HUES48 (cell line): ENCODE results near the gene ATOH1.

Source experiments
- H3K27ac ChIP-seq: one replicate; pipeline ENCODE4 v1.7.0; 2013; ENCODE audit warnings: low read depth, low read length, inconsistent platforms
- H3K27me3 ChIP-seq: 2 replicates; pipeline ENCODE4 v1.6.1; 2013; ENCODE audit warnings: mild to moderate bottlenecking, low read length; ENCODE audit not compliant: control insufficient read depth, insufficient read depth
- H3K36me3 ChIP-seq: 2 replicates; pipeline ENCODE4 v1.6.1; 2013; ENCODE audit warnings: low read length; ENCODE audit not compliant: control insufficient read depth, insufficient read depth
- H3K4me1 ChIP-seq: 2 replicates; pipeline ENCODE4 v1.6.1; 2013; ENCODE audit warnings: mild to moderate bottlenecking, low read length; ENCODE audit not compliant: control insufficient read depth, insufficient read depth
- H3K4me3 ChIP-seq: 2 replicates; pipeline ENCODE4 v1.5.1; 2013; ENCODE audit warnings: mild to moderate bottlenecking, low read depth, low read length
- H3K9ac ChIP-seq: 2 replicates; pipeline ENCODE4 v1.6.1; 2013; ENCODE audit warnings: mild to moderate bottlenecking, low read depth, low read length, moderate library complexity
- H3K9me3 ChIP-seq: 2 replicates; pipeline ENCODE4 v1.6.1; 2013; ENCODE audit warnings: low read length; ENCODE audit not compliant: control insufficient read depth, insufficient read depth

ATOH1 gene, protein sequence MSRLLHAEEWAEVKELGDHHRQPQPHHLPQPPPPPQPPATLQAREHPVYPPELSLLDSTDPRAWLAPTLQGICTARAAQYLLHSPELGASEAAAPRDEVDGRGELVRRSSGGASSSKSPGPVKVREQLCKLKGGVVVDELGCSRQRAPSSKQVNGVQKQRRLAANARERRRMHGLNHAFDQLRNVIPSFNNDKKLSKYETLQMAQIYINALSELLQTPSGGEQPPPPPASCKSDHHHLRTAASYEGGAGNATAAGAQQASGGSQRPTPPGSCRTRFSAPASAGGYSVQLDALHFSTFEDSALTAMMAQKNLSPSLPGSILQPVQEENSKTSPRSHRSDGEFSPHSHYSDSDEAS

DNA sequence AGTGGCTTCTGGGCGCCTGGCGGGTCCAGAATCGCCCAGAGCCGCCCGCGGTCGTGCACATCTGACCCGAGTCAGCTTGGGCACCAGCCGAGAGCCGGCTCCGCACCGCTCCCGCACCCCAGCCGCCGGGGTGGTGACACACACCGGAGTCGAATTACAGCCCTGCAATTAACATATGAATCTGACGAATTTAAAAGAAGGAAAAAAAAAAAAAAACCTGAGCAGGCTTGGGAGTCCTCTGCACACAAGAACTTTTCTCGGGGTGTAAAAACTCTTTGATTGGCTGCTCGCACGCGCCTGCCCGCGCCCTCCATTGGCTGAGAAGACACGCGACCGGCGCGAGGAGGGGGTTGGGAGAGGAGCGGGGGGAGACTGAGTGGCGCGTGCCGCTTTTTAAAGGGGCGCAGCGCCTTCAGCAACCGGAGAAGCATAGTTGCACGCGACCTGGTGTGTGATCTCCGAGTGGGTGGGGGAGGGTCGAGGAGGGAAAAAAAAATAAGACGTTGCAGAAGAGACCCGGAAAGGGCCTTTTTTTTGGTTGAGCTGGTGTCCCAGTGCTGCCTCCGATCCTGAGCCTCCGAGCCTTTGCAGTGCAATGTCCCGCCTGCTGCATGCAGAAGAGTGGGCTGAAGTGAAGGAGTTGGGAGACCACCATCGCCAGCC is at the start of gene ATOH1:
Gene ATOH1, plus strand, starts transcription at position 422 of the 663 bp plus-strand sequence. Its CDS starts 174 bp downstream, at position 596.
- no peaks in the 10 kb centered on the region for H3K9me3 ChIP-seq
- peak within 1 kb of the TSS; percentile 35 for H3K9ac ChIP-seq
- H3K27ac ChIP-seq, result no peak within 1 kb of the TSS
- peaks cover 41% of the 10 kb centered on the region for H3K4me1 ChIP-seq
- H3K4me3 ChIP-seq, result peak within 1 kb of the TSS; percentile 71
- peaks cover 74% of the 10 kb centered on the region for H3K27me3 ChIP-seq
- no peaks in the 10 kb centered on the region for H3K36me3 ChIP-seq

DNA sequence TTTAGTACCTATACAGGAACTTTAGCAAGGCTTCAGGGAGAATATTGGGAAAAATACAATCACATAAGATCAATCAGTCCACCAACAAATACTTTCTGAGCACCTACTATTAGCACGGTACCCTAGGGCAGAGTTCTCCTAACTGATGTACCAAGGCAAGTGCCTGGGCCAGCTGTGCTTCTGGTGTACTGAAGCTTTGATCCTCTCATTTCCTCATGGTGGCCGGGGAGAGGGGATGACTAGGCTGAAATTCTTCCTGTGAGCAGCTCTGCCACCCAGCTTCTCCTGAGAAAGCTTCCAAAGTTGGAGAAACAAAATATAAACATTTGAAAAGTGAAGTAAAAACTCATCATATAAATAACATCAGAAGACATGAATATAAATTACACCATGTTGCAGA is 49.3 kb upstream of the ATOH1 start:
- H3K27ac ChIP-seq, result no peak overlapping the region
- no peak overlapping the region for H3K4me3 ChIP-seq
- no peak overlapping the region for H3K9ac ChIP-seq
- H3K4me1 ChIP-seq, result peaks cover 11% of the 10 kb centered on the region
- no peaks in the 10 kb centered on the region for H3K9me3 ChIP-seq
- H3K36me3 ChIP-seq, result no peaks in the 10 kb centered on the region
- H3K27me3 ChIP-seq, result no peaks in the 10 kb centered on the region

DNA sequence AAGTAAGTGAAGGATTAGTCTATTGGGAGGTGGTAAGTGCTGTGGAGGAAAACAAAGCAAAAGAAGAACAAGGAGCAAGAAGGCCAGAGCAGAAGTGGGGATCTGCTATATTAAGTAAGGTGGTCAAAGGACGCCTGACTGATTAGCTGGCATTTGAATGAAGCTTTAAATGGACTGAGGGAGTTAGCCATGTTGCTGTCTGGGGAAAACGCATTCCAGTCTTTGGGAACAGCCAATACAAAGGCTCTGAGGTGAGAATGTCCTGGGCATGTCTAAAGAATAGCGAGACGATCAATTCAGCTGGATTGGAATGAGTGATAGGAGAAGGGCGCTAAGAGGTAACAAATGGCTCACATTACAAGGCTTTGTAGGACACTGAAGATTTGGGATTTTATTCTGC is 48.5 kb upstream of the ATOH1 start:
- peaks cover 12% of the 10 kb centered on the region for H3K4me1 ChIP-seq
- no peak overlapping the region for H3K9ac ChIP-seq
- no peaks in the 10 kb centered on the region for H3K27me3 ChIP-seq
- no peak overlapping the region for H3K4me3 ChIP-seq
- H3K9me3 ChIP-seq, result no peaks in the 10 kb centered on the region
- H3K27ac ChIP-seq, result no peak overlapping the region
- H3K36me3 ChIP-seq, result no peaks in the 10 kb centered on the region

DNA sequence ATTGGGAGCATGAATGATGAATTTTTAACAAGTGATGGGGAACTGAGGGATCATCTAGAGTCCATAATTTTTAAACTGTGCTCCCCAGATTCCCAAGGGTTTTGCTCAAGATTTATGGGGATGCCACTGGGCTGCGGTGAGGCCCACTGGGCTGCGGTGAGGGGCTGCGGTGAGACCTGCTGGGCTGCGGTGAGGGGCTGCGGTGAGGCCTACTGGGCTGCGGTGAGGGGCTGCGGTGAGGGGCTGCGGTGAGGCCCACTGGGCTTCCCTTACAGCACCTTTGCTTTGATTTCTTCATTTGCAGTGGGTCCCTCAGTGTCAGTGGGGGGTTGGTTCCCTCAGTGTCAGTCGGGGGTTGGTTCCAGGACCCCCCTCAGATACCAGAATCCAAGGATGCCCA is 47.4 kb upstream of the ATOH1 start:
- H3K9ac ChIP-seq, result no peak overlapping the region
- no peak overlapping the region for H3K27ac ChIP-seq
- H3K27me3 ChIP-seq, result no peaks in the 10 kb centered on the region
- H3K4me3 ChIP-seq, result no peak overlapping the region
- H3K4me1 ChIP-seq, result peaks cover 24% of the 10 kb centered on the region
- no peaks in the 10 kb centered on the region for H3K36me3 ChIP-seq
- no peaks in the 10 kb centered on the region for H3K9me3 ChIP-seq

DNA sequence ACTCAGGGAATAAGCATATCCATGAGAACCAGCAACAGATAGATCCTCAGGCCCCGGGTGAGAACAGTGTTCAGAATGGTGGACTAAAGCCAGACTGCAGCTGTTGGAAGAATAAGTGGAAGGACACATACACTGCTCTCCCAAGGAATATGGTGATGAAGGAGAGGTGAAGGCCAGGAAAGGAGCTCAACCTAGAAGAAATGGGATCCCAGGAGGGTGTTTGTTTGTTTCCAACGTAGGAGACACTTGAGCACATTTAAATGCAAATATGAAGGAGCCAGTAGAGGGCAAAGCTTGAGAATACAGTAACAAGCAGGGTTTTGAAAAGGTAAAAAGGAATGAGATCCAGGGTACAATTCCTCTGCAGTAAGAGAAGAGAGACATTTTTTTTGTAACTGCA is 42.4 kb upstream of the ATOH1 start:
- no peak overlapping the region for H3K4me3 ChIP-seq
- H3K27me3 ChIP-seq, result no peaks in the 10 kb centered on the region
- H3K9ac ChIP-seq, result no peak overlapping the region
- peak overlapping the region; percentile 4 for H3K27ac ChIP-seq
- peaks cover 18% of the 10 kb centered on the region for H3K4me1 ChIP-seq
- no peaks in the 10 kb centered on the region for H3K36me3 ChIP-seq
- H3K9me3 ChIP-seq, result no peaks in the 10 kb centered on the region

DNA sequence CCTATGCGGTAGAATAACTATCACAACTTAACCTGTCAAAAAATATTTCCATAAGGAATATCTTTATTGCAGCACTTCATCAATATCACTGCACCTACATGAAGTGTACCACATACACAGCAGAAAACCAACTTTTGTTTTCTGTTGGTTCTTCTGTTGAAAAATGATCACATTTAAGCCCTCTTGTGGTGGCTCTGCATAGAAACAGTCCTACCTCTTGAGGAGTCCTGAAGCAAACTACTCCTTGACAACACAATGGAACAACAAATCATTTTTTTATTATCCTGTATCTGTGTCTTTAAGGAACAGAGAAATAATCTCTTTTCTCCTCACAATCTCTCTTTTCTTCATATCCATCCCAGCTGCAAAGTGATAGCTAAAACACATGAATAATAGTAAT is 39.8 kb upstream of the ATOH1 start:
- Histone ChIP-seq H3K9me3 (no peaks in the 10 kb centered on the region), H3K4me1 (peaks cover 26% of the 10 kb centered on the region), H3K36me3 (no peaks in the 10 kb centered on the region), H3K27me3 (no peaks in the 10 kb centered on the region), H3K27ac (no peak overlapping the region), H3K9ac (no peak overlapping the region), H3K4me3 (no peak overlapping the region)

DNA sequence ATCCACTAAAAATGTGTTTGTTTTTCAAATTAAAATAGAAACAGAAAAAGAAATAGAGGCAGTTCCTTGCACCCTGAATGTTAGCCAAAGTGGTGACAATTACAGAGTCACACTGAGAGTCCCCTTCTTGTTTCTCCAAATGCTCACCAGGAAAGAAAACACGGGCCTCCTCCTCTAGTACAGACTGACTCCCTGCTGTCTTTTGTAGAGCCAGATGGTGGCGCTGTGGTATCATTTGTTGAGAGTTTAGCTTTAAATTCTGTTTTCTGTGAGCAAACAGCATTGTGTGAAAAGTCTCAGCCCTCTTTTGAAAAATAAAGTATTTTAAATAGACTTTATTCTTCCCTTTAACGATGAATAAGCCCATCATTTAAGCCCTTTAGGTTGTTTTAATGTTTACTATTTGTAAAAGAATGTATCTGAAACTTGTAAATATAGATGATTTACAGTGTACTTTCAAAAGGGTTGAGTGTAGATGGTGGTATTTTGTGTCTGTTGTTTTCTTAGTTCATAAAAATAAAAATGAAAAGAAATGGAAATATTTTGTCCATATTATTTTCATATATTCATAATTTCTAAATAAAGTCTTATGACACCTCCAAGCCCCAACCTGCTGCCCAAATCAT is 36.9 kb upstream of the ATOH1 start:
- H3K27me3 ChIP-seq, result no peaks in the 10 kb centered on the region
- no peaks in the 10 kb centered on the region for H3K36me3 ChIP-seq
- H3K9ac ChIP-seq, result no peak overlapping the region
- H3K4me3 ChIP-seq, result no peak overlapping the region
- H3K27ac ChIP-seq, result no peak overlapping the region
- H3K4me1 ChIP-seq, result peaks cover 9% of the 10 kb centered on the region; the same call in 1 of the 2 replicates
- H3K9me3 ChIP-seq, result no peaks in the 10 kb centered on the region

DNA sequence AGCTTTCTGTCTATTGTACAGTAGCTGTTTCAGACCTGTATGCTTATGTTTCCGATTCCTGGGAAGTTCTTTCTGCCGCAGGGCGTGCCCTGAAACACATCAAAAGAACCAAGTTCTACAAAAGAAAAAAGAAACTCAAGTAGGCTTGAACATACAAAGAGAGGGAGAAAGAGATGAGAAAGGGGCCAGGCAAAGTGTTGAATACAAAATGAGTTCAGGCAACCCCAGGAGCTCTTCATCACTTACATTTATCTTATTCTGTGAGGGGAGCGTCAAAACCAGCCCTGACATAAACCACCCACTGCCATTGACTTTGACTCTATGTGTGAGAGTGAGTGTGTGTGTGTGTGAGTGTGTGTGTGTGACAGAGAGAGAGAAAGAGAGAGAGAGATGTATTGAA is 26.5 kb upstream of the ATOH1 start:
- H3K4me1 ChIP-seq, result no peaks in the 10 kb centered on the region

DNA sequence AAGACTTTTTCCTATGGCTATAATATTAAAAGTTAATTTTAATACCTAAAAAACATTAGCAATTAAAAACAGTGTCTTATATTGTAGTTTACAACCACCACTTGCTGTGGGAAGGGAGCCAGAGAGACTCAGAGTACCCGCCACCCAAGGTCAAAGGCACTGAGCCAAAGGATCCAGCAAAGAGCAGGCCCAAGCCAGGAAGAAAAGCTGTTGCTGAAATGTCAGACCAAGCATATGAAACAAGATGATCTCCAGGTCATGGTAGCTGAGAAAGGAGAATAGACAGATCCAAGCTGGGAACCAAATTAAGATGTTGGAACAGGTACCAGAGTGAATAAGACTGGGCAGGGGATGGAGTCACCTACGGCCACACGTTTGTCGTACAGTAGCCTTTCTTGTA is 18.8 kb upstream of the ATOH1 start:
- H3K27ac ChIP-seq, result no peak overlapping the region
- H3K36me3 ChIP-seq, result no peaks in the 10 kb centered on the region
- H3K9ac ChIP-seq, result no peak overlapping the region
- H3K27me3 ChIP-seq, result no peaks in the 10 kb centered on the region
- no peaks in the 10 kb centered on the region for H3K9me3 ChIP-seq
- no peak overlapping the region for H3K4me3 ChIP-seq
- H3K4me1 ChIP-seq, result peaks cover 8% of the 10 kb centered on the region

More for the DNA sequence above, 26.5 kb upstream of the ATOH1 start:
- Histone ChIP-seq H3K27me3 (no peaks in the 10 kb centered on the region), H3K36me3 (no peaks in the 10 kb centered on the region), H3K9me3 (no peaks in the 10 kb centered on the region), H3K27ac (no peak overlapping the region), H3K4me3 (no peak overlapping the region), H3K9ac (no peak overlapping the region)

DNA sequence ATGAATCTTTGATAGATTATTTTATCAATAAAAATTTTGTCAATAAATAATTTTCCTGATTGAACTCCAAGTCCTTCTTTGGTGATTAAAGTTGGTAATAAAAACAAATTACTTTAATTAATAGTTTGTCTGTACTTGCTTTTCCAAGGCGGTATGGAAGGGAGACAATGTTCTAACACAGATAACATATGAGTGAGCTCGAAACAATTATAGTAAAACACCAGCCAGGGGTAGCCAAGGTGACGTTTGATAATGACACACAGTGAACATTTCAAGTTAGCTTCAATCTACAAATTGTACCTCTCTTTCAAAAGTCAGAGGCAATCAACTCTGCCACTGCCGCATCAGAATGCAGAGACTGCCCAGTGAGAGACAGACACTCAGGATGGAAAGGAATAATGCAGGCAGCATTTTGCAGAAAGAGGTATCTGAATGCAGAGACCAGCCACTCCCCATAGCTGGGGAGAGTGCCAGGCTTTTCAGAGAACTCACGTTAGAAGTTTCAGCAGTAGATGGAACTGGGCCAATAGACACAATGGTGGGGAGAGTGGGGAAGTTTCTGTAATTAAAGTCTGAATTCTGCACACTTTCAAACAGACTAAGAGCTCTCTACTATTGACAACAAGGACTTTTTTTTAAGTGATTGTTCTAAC is 18.1 kb upstream of the ATOH1 start:
- H3K4me3 ChIP-seq, result no peak overlapping the region
- H3K4me1 ChIP-seq, result peaks cover 10% of the 10 kb centered on the region
- no peak overlapping the region for H3K27ac ChIP-seq
- H3K36me3 ChIP-seq, result no peaks in the 10 kb centered on the region
- H3K9me3 ChIP-seq, result no peaks in the 10 kb centered on the region
- H3K9ac ChIP-seq, result no peak overlapping the region
- H3K27me3 ChIP-seq, result no peaks in the 10 kb centered on the region

DNA sequence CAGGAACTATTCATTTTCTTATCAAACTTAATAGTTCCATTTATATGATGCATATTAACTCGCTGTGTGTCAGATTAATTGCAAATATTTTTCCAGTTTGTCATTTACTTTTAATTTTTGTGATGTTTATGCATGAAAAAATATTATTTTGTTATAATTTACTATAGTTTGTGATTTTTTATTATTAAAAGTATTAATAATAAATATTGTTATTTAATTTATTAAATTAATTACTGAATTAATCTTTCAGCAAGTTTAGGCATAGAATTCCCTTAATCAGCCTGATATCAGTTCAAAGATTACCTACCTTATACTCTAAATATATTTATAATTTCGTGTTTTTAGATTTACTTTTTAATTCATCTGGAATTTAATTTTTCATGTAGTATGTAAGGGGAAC is 15.5 kb upstream of the ATOH1 start:
- no peaks in the 10 kb centered on the region for H3K36me3 ChIP-seq
- H3K9ac ChIP-seq, result no peak overlapping the region
- no peaks in the 10 kb centered on the region for H3K27me3 ChIP-seq
- H3K9me3 ChIP-seq, result no peaks in the 10 kb centered on the region
- no peak overlapping the region for H3K4me3 ChIP-seq
- peaks cover 10% of the 10 kb centered on the region for H3K4me1 ChIP-seq
- no peak overlapping the region for H3K27ac ChIP-seq
